ENCODE data around the gene ATP10A. TPM values are rescaled to one million over a fixed set of nuclear protein-coding genes. Genes with fewer than 3 reads are reported as not detected.

ATP10A gene
- total and polyA plus RNA-seq, 2 of the 8 experiments (the other 6 are each of a cell fraction or from before 2014, with no cell fraction given), result 2.0 to 2.8 TPM

- TF ChIP-seq CHD7 (IDR thresholded peaks at IDR 0.05; ENCODE audit: insufficient replicate concordance, low read length) (no peak), SRF (IDR thresholded peaks at IDR 0.05; ENCODE audit: low read depth, low read length) (no peak), MAFK (IDR thresholded peaks at IDR 0.05; ENCODE audit: low read depth, low read length) (no peak), CHD2 (IDR thresholded peaks at IDR 0.05; ENCODE audit: low read length) (no peak), E2F6 (IDR thresholded peaks at IDR 0.05) (no peak)
Measured at GRCh38 chr15:25852661-25853524, 10.2 kb downstream of the ATP10A start (continued).

Data from H1 (cell line).